H1 (cell line): ENCODE results near the gene RHBDL2. TPM values are rescaled to one million over a fixed set of nuclear protein-coding genes. Genes with fewer than 3 reads are reported as not detected.

Source experiments
- CTCF ChIA-PET: fragments of 300-600 bp; sonication (Branson Sonifier 250); formaldehyde crosslinking; loops from one replicate; lab custom pipeline; 2021; ENCODE audit not compliant: partially characterized antibody; lab: Charles Lee
- POLR2A ChIA-PET: fragments of 300-600 bp; sonication (Branson Sonifier 250); formaldehyde crosslinking; loops from one replicate; lab custom pipeline; 2021; ENCODE audit warnings: inconsistent platforms; ENCODE audit not compliant: partially characterized antibody; lab: Charles Lee
- DNase-seq, 2 experiments: peaks; one replicate each; pipeline versions ENCODE4 v3.0.0 to v3.0.0-alpha.2; 2010 to 2022; ENCODE audit warnings: low spot score in 2 of 2, low read depth in 1 of 2, mixed read lengths in 1 of 2
- FAIRE-seq: peaks from 2 replicates; lab custom pipeline; 2011; peaks lifted over from hg19 to GRCh38; lab: Jason Lieb, UNC
- H2AFZ ChIP-seq: 2 replicates; pipeline ENCODE4 v1.8.1; 2012; ENCODE audit warnings: low read length, inconsistent platforms
- H2AK5ac ChIP-seq: 2 replicates; pipeline ENCODE4 v1.6.1; 2013; ENCODE audit warnings: low read depth, low read length
- H2BK120ac ChIP-seq: replicated peaks from 2 replicates; pipeline ENCODE3; 2013; ENCODE audit warnings: low read depth, low read length, inconsistent platforms
- H2BK12ac ChIP-seq: 2 replicates; pipeline ENCODE4 v1.6.1; 2013; ENCODE audit warnings: low read depth, low read length
- H2BK15ac ChIP-seq: 2 replicates; pipeline ENCODE4 v1.6.1; 2013; ENCODE audit warnings: low read length
- H2BK20ac ChIP-seq: 2 replicates; pipeline ENCODE4 v1.6.1; 2013; ENCODE audit warnings: low read length
- H2BK5ac ChIP-seq: 2 replicates; pipeline ENCODE4 v1.6.1; 2013; ENCODE audit warnings: low read depth, low read length
- H3K14ac ChIP-seq: 2 replicates; pipeline ENCODE4 v1.6.1; 2013; ENCODE audit warnings: inconsistent platforms; ENCODE audit not compliant: insufficient read length
- H3K18ac ChIP-seq: 2 replicates; pipeline ENCODE4 v1.6.1; 2013; ENCODE audit warnings: low read length; ENCODE audit errors: extremely low read depth
- H3K23ac ChIP-seq: 2 replicates; pipeline ENCODE4 v1.6.1; 2013; ENCODE audit warnings: inconsistent platforms; ENCODE audit not compliant: insufficient read length
- H3K23me2 ChIP-seq: 2 replicates; pipeline ENCODE4 v1.6.1; 2013; ENCODE audit warnings: low read depth, low read length
- H3K27ac ChIP-seq: 2 replicates; pipeline ENCODE4 v1.6.1; 2011; ENCODE audit warnings: low read depth, low read length, inconsistent platforms
- H3K27me3 ChIP-seq, 4 experiments: replicated peaks in 1 of 4; 1 replicate in 1 of 4; 2 replicates in 3 of 4; pipeline versions ENCODE4 v1.6.1 to v1.8.1; 2011 to 2013; ENCODE audit warnings: low read length in 3 of 4, mild to moderate bottlenecking in 3 of 4, inconsistent platforms in 2 of 4, mixed read lengths in 2 of 4, moderate library complexity in 1 of 4; ENCODE audit not compliant: control insufficient read depth in 3 of 4, insufficient read depth in 3 of 4; ENCODE audit errors: extremely low read depth in 1 of 4
- H3K36me3 ChIP-seq, 4 experiments: 2 replicates each; pipeline versions ENCODE4 v1.6.1 to v1.8.1; 2011 to 2013; ENCODE audit warnings: mild to moderate bottlenecking in 4 of 4, low read length in 3 of 4, moderate library complexity in 2 of 4, control low read depth in 1 of 4, inconsistent platforms in 1 of 4; ENCODE audit not compliant: insufficient read depth in 4 of 4, control insufficient read depth in 2 of 4
- H3K4ac ChIP-seq: replicated peaks from 2 replicates; pipeline ENCODE3; 2013; ENCODE audit warnings: low read length, low read depth, mixed read lengths, inconsistent platforms; ENCODE audit not compliant: insufficient read length
- H3K4me1 ChIP-seq, 4 experiments: replicated peaks in 1 of 4; 1 replicate in 1 of 4; 2 replicates in 3 of 4; pipeline versions ENCODE4 v1.6.1 to v1.8.1; 2011 to 2013; ENCODE audit warnings: low read length in 3 of 4, inconsistent platforms in 2 of 4, mixed read lengths in 1 of 4; ENCODE audit not compliant: insufficient read depth in 4 of 4, control insufficient read depth in 3 of 4
- H3K4me2 ChIP-seq, 2 experiments: 2 replicates each; pipeline versions ENCODE4 v1.6.1 to v1.8.1; 2011 to 2013; ENCODE audit warnings: low read depth in 2 of 2, low read length in 2 of 2, control low read depth in 1 of 2, inconsistent platforms in 1 of 2, mild to moderate bottlenecking in 1 of 2; ENCODE audit not compliant: insufficient read depth in 1 of 2
- H3K4me3 ChIP-seq, 4 experiments: fragments of 200-600, 300-600 bp in 1 of 4; sonication (generic), shearing (Covaris generic), sonication (Bioruptor Twin) in 1 of 4; 2 replicates each; pipeline versions ENCODE4 v1.5.1 to v1.8.1; 2011 to 2016; ENCODE audit warnings: low read length in 4 of 4, low read depth in 3 of 4, control low read depth in 2 of 4, inconsistent platforms in 2 of 4, mild to moderate bottlenecking in 2 of 4, mixed read lengths in 1 of 4, moderate library complexity in 1 of 4; ENCODE audit not compliant: insufficient read depth in 2 of 4; ENCODE audit errors: extremely low read depth in 1 of 4
- H3K56ac ChIP-seq: replicated peaks from 2 replicates; pipeline ENCODE3; 2013; ENCODE audit warnings: low read depth, mild to moderate bottlenecking, mixed read lengths, low read length, inconsistent platforms; ENCODE audit not compliant: insufficient read length
- H3K79me1 ChIP-seq: 2 replicates; pipeline ENCODE4 v1.6.1; 2013; ENCODE audit warnings: low read depth, low read length, control low read depth
- H3K79me2 ChIP-seq, 2 experiments: 2 replicates each; pipeline versions ENCODE4 v1.6.1 to v1.8.1; 2012 to 2013; ENCODE audit warnings: low read length in 2 of 2, mild to moderate bottlenecking in 2 of 2, inconsistent platforms in 1 of 2; ENCODE audit not compliant: insufficient read depth in 2 of 2, control insufficient read depth in 1 of 2
- H3K9ac ChIP-seq, 4 experiments: replicated peaks in 1 of 4; 1 replicate in 1 of 4; 2 replicates in 3 of 4; pipeline versions ENCODE4 v1.6.1 to v1.8.1; 2011 to 2013; ENCODE audit warnings: low read depth in 3 of 4, low read length in 3 of 4, control low read depth in 2 of 4, mild to moderate bottlenecking in 2 of 4, moderate library complexity in 2 of 4, inconsistent platforms in 1 of 4; ENCODE audit errors: extremely low read depth in 1 of 4
- H3K9me3 ChIP-seq, 2 experiments: 2 replicates each; pipeline versions ENCODE4 v1.6.1 to v1.8.1; 2012 to 2013; ENCODE audit warnings: mild to moderate bottlenecking in 2 of 2, moderate library complexity in 2 of 2, control low read depth in 1 of 2, inconsistent platforms in 1 of 2, low read depth in 1 of 2, low read length in 1 of 2, mixed read lengths in 1 of 2; ENCODE audit not compliant: insufficient read depth in 2 of 2
- H4K20me1 ChIP-seq, 2 experiments: replicated peaks in 1 of 2; 2 replicates each; pipeline versions ENCODE3 to v1.8.1; 2011 to 2013; ENCODE audit warnings: inconsistent platforms in 2 of 2, low read length in 2 of 2, mild to moderate bottlenecking in 1 of 2; ENCODE audit not compliant: insufficient read depth in 2 of 2, control insufficient read depth in 1 of 2
- H4K5ac ChIP-seq: 2 replicates; pipeline ENCODE4 v1.6.1; 2013; ENCODE audit warnings: low read length, low read depth, mixed read lengths, inconsistent platforms; ENCODE audit not compliant: insufficient read length
- H4K8ac ChIP-seq: 2 replicates; pipeline ENCODE4 v1.8.0; 2013; ENCODE audit warnings: mild to moderate bottlenecking, moderate library complexity, low read length, inconsistent platforms; ENCODE audit not compliant: insufficient read depth; ENCODE audit errors: extremely low read depth
- H4K91ac ChIP-seq: replicated peaks from 2 replicates; pipeline ENCODE3; 2013; ENCODE audit warnings: low read length, mixed read lengths, inconsistent platforms; ENCODE audit not compliant: insufficient read length
- RNF2 ChIP-seq: fragments of 200-900, 300-1000 bp; sonication (generic); IDR thresholded peaks from 2 replicates; pipeline ENCODE4 v1.7.1; 2016; ENCODE audit warnings: borderline replicate concordance, low read depth, mild to moderate bottlenecking, antibody characterized with exemption, low read length; ENCODE audit not compliant: poor library complexity, severe bottlenecking; ENCODE audit errors: missing control alignments
- WGBS, 2 experiments: shearing (Covaris generic) in 1 of 2; methylation state at CpG; one replicate each; pipeline versions ENCODE4 v1.1.6 to v1.1.7; 2013 to 2015; ENCODE audit warnings: low lambda C conversion rate in 2 of 2, mixed read lengths in 2 of 2, inconsistent platforms in 1 of 2, low coverage in 1 of 2, missing lambda C conversion rate in 1 of 2; ENCODE audit not compliant: insufficient replicate concordance in 2 of 2, insufficient coverage in 1 of 2, insufficient read length in 1 of 2; ENCODE audit errors: extremely low coverage in 1 of 2, missing lambda C conversion rate in 1 of 2; 5-methylcytosine and 5-hydroxymethylcytosine counted together
- polyA plus RNA-seq, 7 experiments: library from polyadenylated mRNA; depleted of rRNA in 3 of 7; stranded (reverse) in 5 of 7; unstranded in 2 of 7; fragments of >200 nt in 5 of 7; fragments of 200-250 nt in 2 of 7; gene quantifications; 1 replicate in 5 of 7; 2 replicates in 1 of 7; 4 replicates in 1 of 7; pipeline versions ENCODE4 v1.2.1 to v1.2.3, GENCODE V29; 2011 to 2013; ENCODE audit warnings: missing spikeins in 2 of 7, mixed read lengths in 2 of 7
- total RNA-seq: library from RNA; stranded (reverse); fragmentation: NEBNext Ultra II Directional; extraction: Animal tissue kit (Norgen Biotek cat#: 25700); gene quantifications from 2 replicates; pipeline ENCODE4 v1.2.1, GENCODE V29; 2021

RHBDL2 gene
- total and polyA plus RNA-seq, 2 of the 8 experiments (the other 6 are each of a cell fraction or from before 2014, with no cell fraction given) = 0.42 to 0.84 TPM

GRCh38 chr1:38885092-38885491 is 56.5 kb downstream of the RHBDL2 start:
- no peaks in the 10 kb centered on the region for H3K23me2 ChIP-seq
- H3K14ac ChIP-seq = no peak overlapping the region
- H3K56ac ChIP-seq = no peak overlapping the region
- no peaks in the 10 kb centered on the region; a peak in 1 of 7 replicates for H3K27me3 ChIP-seq
- DNase-seq (no peak), FAIRE-seq (no peak)
- H4K8ac ChIP-seq = no peak overlapping the region
- H3K4ac ChIP-seq = no peak overlapping the region
- H4K5ac ChIP-seq = no peak overlapping the region
- no peak overlapping the region for H3K18ac ChIP-seq
- no peak overlapping the region for H3K4me3 ChIP-seq
- no peaks in the 10 kb centered on the region for H3K4me1 ChIP-seq
- H3K79me1 ChIP-seq = no peaks in the 10 kb centered on the region
- ChIA-PET POLR2A (interaction anchor here (1.2 kb wide), 1 partner anchor 64 kb away, joined by 3 read pairs; no protein-coding TSS in a partner anchor), CTCF (interaction anchor here (0.5 kb wide), 1 partner anchor 427 kb away, joined by 4 read pairs; no protein-coding TSS in a partner anchor)
- H2AFZ ChIP-seq = no peak overlapping the region
- no peak overlapping the region for H2BK5ac ChIP-seq
- no peaks in the 10 kb centered on the region for H4K20me1 ChIP-seq
- H3K9ac ChIP-seq = no peak overlapping the region
- no peaks in the 10 kb centered on the region for H3K9me3 ChIP-seq
- no peak overlapping the region for H3K23ac ChIP-seq
- WGBS, 2 experiments = 96% methylated on average over 2 of the region's 2 CpGs; no CpG with 5 or more reads in 1 of the 2 experiments
- H3K79me2 ChIP-seq = no peaks in the 10 kb centered on the region
- H2BK15ac ChIP-seq = no peak overlapping the region
- H3K36me3 ChIP-seq = no peaks in the 10 kb centered on the region
- H3K4me2 ChIP-seq = no peak overlapping the region
- no peak overlapping the region for H2BK20ac ChIP-seq
- no peak overlapping the region for H4K91ac ChIP-seq
- H2BK12ac ChIP-seq = no peak overlapping the region
- H2BK120ac ChIP-seq = no peak overlapping the region
- H3K27ac ChIP-seq = no peak overlapping the region
- TF ChIP-seq RNF2 = no peak
- H2AK5ac ChIP-seq = no peak overlapping the region
